Subcutaneous abdominal adipose tissue (tissue), 5 donors: Measurements from ENCODE around the gene RAB4B.

Experiments used
- H3K27ac ChIP-seq: one replicate; pipeline ENCODE4 v1.7.0; 2013; ENCODE audit warnings: low read depth, mild to moderate bottlenecking, inconsistent platforms, low read length, moderate library complexity
- H3K27me3 ChIP-seq, 5 donors: one replicate each; pipeline ENCODE4 v1.7.0; 2013; ENCODE audit warnings: low read length in 5 of 5, inconsistent platforms in 1 of 5; ENCODE audit not compliant: control insufficient read depth in 5 of 5, insufficient read depth in 4 of 5
- H3K36me3 ChIP-seq, 5 donors: one replicate each; pipeline ENCODE4 v1.7.0; 2013; ENCODE audit warnings: low read length in 5 of 5; ENCODE audit not compliant: control insufficient read depth in 5 of 5, insufficient read depth in 5 of 5
- H3K4me1 ChIP-seq, 5 donors: one replicate each; pipeline ENCODE4 v1.7.0; 2013; ENCODE audit warnings: low read length in 5 of 5, mild to moderate bottlenecking in 3 of 5, moderate library complexity in 1 of 5; ENCODE audit not compliant: control insufficient read depth in 5 of 5, insufficient read depth in 5 of 5
- H3K4me3 ChIP-seq, 5 donors: one replicate each; pipeline ENCODE4 v1.7.0; 2013; ENCODE audit warnings: low read length in 5 of 5, low read depth in 1 of 5
- H3K9ac ChIP-seq, 5 donors: one replicate each; pipeline ENCODE4 v1.7.0; 2013; ENCODE audit warnings: low read length in 5 of 5, mild to moderate bottlenecking in 4 of 5, moderate library complexity in 3 of 5
- H3K9me3 ChIP-seq, 5 donors: one replicate each; pipeline ENCODE4 v1.7.0; 2013; ENCODE audit warnings: low read length in 5 of 5; ENCODE audit not compliant: control insufficient read depth in 5 of 5
- donor health status: healthy.
- donor health status: healthy.
- donor health status: healthy.
- donor health status: healthy.
- donor health status: healthy.

RAB4B gene

GRCh38 chr19:40797166-40797962 lies 19.3 kb downstream of the RAB4B start:
- H3K9me3 ChIP-seq = no peaks in the 10 kb centered on the region
- H3K4me1 ChIP-seq = peaks cover 17 to 43% (median 39%) of the 10 kb centered on the region in 5 donors
- peak overlapping the region; percentile 90 for H3K27ac ChIP-seq
- H3K4me3 ChIP-seq = peak overlapping the region in 3 of 5 donors; percentile 74 to 88 (median 77)
- H3K27me3 ChIP-seq = no peaks in the 10 kb centered on the region
- peaks cover 0 to 27% (median 19%) of the 10 kb centered on the region in 5 donors for H3K36me3 ChIP-seq
- peak overlapping the region in 1 of 5 donors; percentile 54 for H3K9ac ChIP-seq

- no peaks in the 10 kb centered on the region for H3K9me3 ChIP-seq
- no peaks in the 10 kb centered on the region for H3K27me3 ChIP-seq
- H3K27ac ChIP-seq = peak overlapping the region; percentile 90
- H3K36me3 ChIP-seq = peaks cover 0 to 20% (median 19%) of the 10 kb centered on the region in 5 donors
- peak overlapping the region; percentile 54 to 82 (median 73) for H3K9ac ChIP-seq
- peaks cover 22 to 43% (median 42%) of the 10 kb centered on the region in 5 donors for H3K4me1 ChIP-seq
- peak overlapping the region; percentile 55 to 88 (median 75) for H3K4me3 ChIP-seq
These were observed 20.1 kb downstream of the RAB4B start for GRCh38 chr19:40797963-40798682.

- Histone ChIP-seq H3K9ac (peak within 1 kb of the TSS; percentile 72 to 90 (median 82)), H3K9me3 (no peaks in the 10 kb centered on the region), H3K4me3 (peak within 1 kb of the TSS; percentile 79 to 91 (median 83)), H3K27me3 (no peaks in the 10 kb centered on the region), H3K27ac (peak within 1 kb of the TSS; percentile 90), H3K4me1 (peaks cover 29 to 51% (median 50%) of the 10 kb centered on the region in 5 donors), H3K36me3 (peaks cover 0 to 24% (median 20%) of the 10 kb centered on the region in 5 donors)
These were observed 20.9 kb downstream of the RAB4B start, which contains the start of gene EGLN2 for GRCh38 chr19:40798683-40799557. EGLN2 (plus strand) TSS chr19:40799191; CDS start chr19:40800573, 1,382 bp downstream.

- Histone ChIP-seq H3K4me3 (peak overlapping the region; percentile 79 to 91 (median 83)), H3K4me1 (peaks cover 32 to 60% (median 58%) of the 10 kb centered on the region in 5 donors), H3K27me3 (no peaks in the 10 kb centered on the region), H3K27ac (peak overlapping the region; percentile 79), H3K36me3 (peaks cover 0 to 31% (median 27%) of the 10 kb centered on the region in 5 donors), H3K9me3 (no peaks in the 10 kb centered on the region), H3K9ac (peak overlapping the region in 4 of 5 donors; percentile 70 to 90 (median 80))
These were observed 21.7 kb downstream of the RAB4B start for GRCh38 chr19:40799558-40800338.

- Histone ChIP-seq H3K9me3 (no peaks in the 10 kb centered on the region), H3K4me1 (peaks cover 37 to 67% (median 66%) of the 10 kb centered on the region in 5 donors), H3K9ac (peak overlapping the region in 4 of 5 donors; percentile 70 to 90 (median 80)), H3K36me3 (peaks cover 0 to 35% (median 32%) of the 10 kb centered on the region in 5 donors), H3K4me3 (peak overlapping the region; percentile 79 to 91 (median 83)), H3K27me3 (no peaks in the 10 kb centered on the region), H3K27ac (peak overlapping the region; percentile 79)
These were observed 22.4 kb downstream of the RAB4B start for GRCh38 chr19:40800339-40800996.

GRCh38 chr19:40800997-40801377 lies 22.9 kb downstream of the RAB4B start:
- Histone ChIP-seq H3K9ac (peak overlapping the region in 2 of 5 donors; percentile 53 to 90), H3K9me3 (no peaks in the 10 kb centered on the region), H3K4me1 (peaks cover 40 to 72% (median 71%) of the 10 kb centered on the region in 5 donors), H3K27me3 (no peaks in the 10 kb centered on the region), H3K36me3 (peaks cover 0 to 36% (median 34%) of the 10 kb centered on the region in 5 donors), H3K4me3 (peak overlapping the region in 4 of 5 donors; percentile 79 to 89 (median 82)), H3K27ac (peak overlapping the region; percentile 79)

DNA sequence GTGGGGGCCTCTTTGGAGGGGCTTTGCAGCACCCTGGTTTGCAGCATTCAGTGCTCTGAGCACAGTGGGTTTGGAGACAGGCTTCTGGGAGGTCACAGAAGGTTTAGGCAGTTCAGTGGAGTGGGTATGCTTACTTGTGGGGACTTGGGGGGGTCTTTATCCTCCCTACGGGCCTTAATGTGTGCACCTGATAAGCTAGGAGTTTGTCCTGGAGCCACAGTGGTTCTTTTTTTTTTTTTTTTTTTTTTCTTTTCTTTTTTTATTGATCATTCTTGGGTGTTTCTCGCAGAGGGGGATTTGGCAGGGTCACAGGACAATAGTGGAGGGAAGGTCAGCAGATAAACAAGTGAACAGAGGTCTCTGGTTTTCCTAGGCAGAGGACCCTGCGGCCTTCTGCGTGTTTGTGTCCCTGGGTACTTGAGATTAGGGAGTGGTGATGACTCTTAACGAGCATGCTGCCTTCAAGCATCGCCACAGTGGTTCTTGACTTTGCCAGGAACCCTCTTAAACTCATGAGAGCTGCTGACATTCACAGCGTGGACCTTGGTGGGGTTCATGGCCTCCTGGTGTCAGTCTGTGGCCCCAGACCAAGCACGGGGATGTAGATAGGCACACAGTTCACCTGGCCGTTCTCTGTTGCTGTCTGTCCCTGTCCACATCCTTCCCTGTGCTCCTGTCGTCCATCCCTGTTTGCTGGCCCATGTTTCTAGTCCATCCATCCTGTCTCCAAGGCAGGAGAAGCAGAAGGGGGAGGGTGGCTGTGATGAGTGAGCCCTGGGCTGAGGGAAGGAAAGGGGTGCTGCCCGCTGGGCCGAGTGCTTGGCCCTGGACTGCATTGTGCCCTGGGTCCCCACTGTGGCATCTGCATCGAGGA lies 23.6 kb downstream of the RAB4B start:
- no peaks in the 10 kb centered on the region for H3K9me3 ChIP-seq

More for the DNA sequence above, 23.6 kb downstream of the RAB4B start:
- Histone ChIP-seq H3K27ac (peak overlapping the region; percentile 79), H3K36me3 (peaks cover 0 to 35% (median 30%) of the 10 kb centered on the region in 5 donors), H3K27me3 (peaks cover 0 to under 1% (median 0%) of the 10 kb centered on the region in 5 donors), H3K4me3 (peak overlapping the region; percentile 70 to 89 (median 82)), H3K4me1 (peaks cover 42 to 79% (median 78%) of the 10 kb centered on the region in 5 donors), H3K9ac (peak overlapping the region; percentile 13 to 90 (median 63))
